A549 (cell line): ENCODE measurements around the gene TNIK. TPM values are rescaled to one million over a fixed set of nuclear protein-coding genes. Genes with fewer than 3 reads are reported as not detected.

Experiments used
- ATAC-seq, 2 experiments: fragments of 200-7000 bp in 1 of 2; fragments of >200 bp in 1 of 2; cut with Nextera tagmentation in 1 of 2; cut with Tn5 transposase in 1 of 2; 3 replicates each; pipeline versions ENCODE4 v1.8.0 to v1.9.1; 2018 to 2020; ENCODE audit warnings: mild to moderate bottlenecking in 1 of 2, moderate library complexity in 1 of 2
- CTCF ChIA-PET: fragments of 300-600 bp; sonication (Branson Sonifier 250); formaldehyde crosslinking; extraction: SDS; loops from one replicate; lab custom pipeline; 2021; ENCODE audit warnings: antibody characterized with exemption, inconsistent platforms; lab: Yijun Ruan, JAX
- POLR2A ChIA-PET: fragments of 350-600 bp; formaldehyde crosslinking; extraction: SDS; loops from one replicate; lab custom pipeline; 2021; ENCODE audit warnings: antibody characterized with exemption, inconsistent platforms; lab: Yijun Ruan, JAX
- DNase-seq, 2 experiments: peaks; one replicate each; pipeline versions ENCODE4 v3.0.0 to v3.0.0-alpha.2; 2011 to 2016; ENCODE audit warnings: low read depth in 1 of 2, low spot score in 1 of 2
- FAIRE-seq: peaks from 2 replicates; lab custom pipeline; 2011; peaks lifted over from hg19 to GRCh38; lab: Jason Lieb, UNC
- H3K27ac ChIP-seq, 2 experiments: fragments of >200 bp; sonication (Bioruptor Twin); formaldehyde crosslinking; 3 replicates each; pipeline ENCODE4 v1.5.1; 2016 to 2017
- H3K4me1 ChIP-seq: fragments of >200 bp; sonication (Bioruptor Twin); formaldehyde crosslinking; 3 replicates; pipeline ENCODE4 v1.6.1; 2016
- H3K4me2 ChIP-seq: fragments of >200 bp; sonication (Bioruptor Twin); formaldehyde crosslinking; 3 replicates; pipeline ENCODE4 v1.6.1; 2016
- H3K4me3 ChIP-seq: fragments of >200 bp; sonication (Bioruptor Twin); formaldehyde crosslinking; 3 replicates; pipeline ENCODE4 v1.5.1; 2016
- H3K9me3 ChIP-seq: fragments of >200 bp; sonication (Bioruptor Twin); formaldehyde crosslinking; 3 replicates; pipeline ENCODE4 v1.6.1; 2016
- ATOH8 ChIP-seq: fragments of 250-450 bp; sonication (Bioruptor Pico); IDR thresholded peaks from 2 replicates; pipeline ENCODE4 v1.5.0; 2020; ENCODE audit warnings: low read depth, mild to moderate bottlenecking, moderate library complexity
- BCL3 ChIP-seq: fragments of >200 bp; sonication (Bioruptor Twin); formaldehyde crosslinking; IDR thresholded peaks from 3 replicates; pipeline ENCODE4 v1.6.1; 2016
- CBX2 ChIP-seq: fragments of 200-600 bp; sonication (generic); IDR thresholded peaks from 2 replicates; pipeline ENCODE4 v1.6.1; 2016; ENCODE audit warnings: low read depth, mild to moderate bottlenecking, borderline replicate concordance
- CBX8 ChIP-seq: fragments of 200-600 bp; sonication (generic); IDR thresholded peaks from 2 replicates; pipeline ENCODE4 v1.6.1; 2016
- CEBPB ChIP-seq, 2 experiments: fragments of >200 bp in 1 of 2; sonication (Bioruptor Twin) in 1 of 2; formaldehyde crosslinking in 1 of 2; IDR thresholded peaks; 2 replicates each; pipeline ENCODE4 v1.6.1; 2012 to 2016
- EHMT2 ChIP-seq: fragments of 200-600 bp; sonication (generic); IDR thresholded peaks from 2 replicates; pipeline ENCODE4 v1.6.1; 2016; ENCODE audit warnings: antibody characterized with exemption, low read depth, mild to moderate bottlenecking, moderate library complexity
- ELK1 ChIP-seq: fragments of 150-350 bp; IDR thresholded peaks from 2 replicates; pipeline ENCODE4 v1.6.1; 2014; ENCODE audit warnings: low read depth, mild to moderate bottlenecking, low read length
- EP300 ChIP-seq, 2 experiments: fragments of >200 bp; sonication (Bioruptor Twin); formaldehyde crosslinking; IDR thresholded peaks; 2 replicates in 1 of 2; 3 replicates in 1 of 2; pipeline ENCODE4 v1.6.1; 2016 to 2017
- ESRRA ChIP-seq: fragments of 150-350 bp; IDR thresholded peaks from 2 replicates; pipeline ENCODE4 v1.6.1; 2014; ENCODE audit warnings: mild to moderate bottlenecking, low read length, borderline replicate concordance
- FOXS1 ChIP-seq: fragments of 250-450 bp; sonication (Bioruptor Pico); IDR thresholded peaks from 2 replicates; pipeline ENCODE4 v1.5.0; 2020; ENCODE audit warnings: mild to moderate bottlenecking, moderate library complexity
- HDAC2 ChIP-seq: fragments of 200-600 bp; sonication (generic); IDR thresholded peaks from 2 replicates; pipeline ENCODE4 v1.6.1; 2016
- HMGXB4 ChIP-seq: fragments of 250-450 bp; sonication (Bioruptor Pico); IDR thresholded peaks from 2 replicates; pipeline ENCODE4 v1.5.0; 2021; ENCODE audit warnings: mild to moderate bottlenecking, moderate library complexity, borderline replicate concordance
- HOXA7 ChIP-seq: fragments of 250-450 bp; sonication (Bioruptor Pico); IDR thresholded peaks from 2 replicates; pipeline ENCODE4 v1.5.0; 2020; ENCODE audit warnings: mild to moderate bottlenecking, moderate library complexity
- HOXB13 ChIP-seq: fragments of 250-450 bp; sonication (Bioruptor Pico); IDR thresholded peaks from 2 replicates; pipeline ENCODE4 v1.5.0; 2020; ENCODE audit warnings: low read depth, mild to moderate bottlenecking, moderate library complexity
- JUN ChIP-seq, 2 experiments: fragments of >200 bp; sonication (Bioruptor Twin); formaldehyde crosslinking; IDR thresholded peaks; 2 replicates in 1 of 2; 3 replicates in 1 of 2; pipeline ENCODE4 v1.6.1; 2016 to 2017
- JUNB ChIP-seq: fragments of >200 bp; sonication (Bioruptor Twin); formaldehyde crosslinking; IDR thresholded peaks from 2 replicates; pipeline ENCODE4 v1.6.1; 2016
- KDM5A ChIP-seq: fragments of 200-600 bp; sonication (generic); IDR thresholded peaks from 2 replicates; pipeline ENCODE4 v1.6.1; 2016; ENCODE audit warnings: antibody characterized with exemption, mild to moderate bottlenecking
- MAX ChIP-seq: IDR thresholded peaks from 2 replicates; pipeline ENCODE4 v1.6.1; 2012
- MAZ ChIP-seq: fragments of 150-350 bp; IDR thresholded peaks from 2 replicates; pipeline ENCODE4 v1.6.1; 2014; ENCODE audit warnings: antibody characterized with exemption, low read depth, low read length, borderline replicate concordance
- NPAS2 ChIP-seq: fragments of 250-450 bp; sonication (Bioruptor Pico); IDR thresholded peaks from 2 replicates; pipeline ENCODE4 v1.8.0; 2022; ENCODE audit warnings: mild to moderate bottlenecking, moderate library complexity, borderline replicate concordance
- PBX3 ChIP-seq: IDR thresholded peaks from 2 replicates; pipeline ENCODE4 v1.6.1; 2012
- PHF8 ChIP-seq: fragments of 200-600 bp; sonication (generic); IDR thresholded peaks from 2 replicates; pipeline ENCODE4 v1.6.1; 2016; ENCODE audit warnings: low read depth, mild to moderate bottlenecking, antibody characterized with exemption, moderate library complexity, borderline replicate concordance
- POLR2A ChIP-seq: IDR thresholded peaks from 2 replicates; pipeline ENCODE4 v1.6.1; 2012; ENCODE audit warnings: mild to moderate bottlenecking, low read length
- POLR2AphosphoS2 ChIP-seq: conservative IDR thresholded peaks from 2 replicates; pipeline ENCODE4 v1.6.1; 2012; ENCODE audit warnings: low read length, improper control_type of control experiment, inconsistent platforms
- RCOR1 ChIP-seq: fragments of 150-350 bp; IDR thresholded peaks from 2 replicates; pipeline ENCODE4 v1.6.1; 2014; ENCODE audit warnings: antibody characterized with exemption, low read length, low read depth
- RNF2 ChIP-seq: fragments of 200-600 bp; sonication (generic); IDR thresholded peaks from 2 replicates; pipeline ENCODE4 v1.6.1; 2016; ENCODE audit warnings: low read depth, mild to moderate bottlenecking, antibody characterized with exemption, moderate library complexity, borderline replicate concordance
- SMC3 ChIP-seq: fragments of >200 bp; sonication (Bioruptor Twin); formaldehyde crosslinking; IDR thresholded peaks from 3 replicates; pipeline ENCODE4 v1.6.1; 2018; ENCODE audit warnings: inconsistent platforms
- SREBF2 ChIP-seq: fragments of 450-650 bp; IDR thresholded peaks from 2 replicates; pipeline ENCODE4 v1.6.1; 2014; ENCODE audit warnings: mild to moderate bottlenecking, moderate library complexity
- TFCP2L1 ChIP-seq: fragments of 250-450 bp; sonication (Bioruptor Pico); IDR thresholded peaks from 2 replicates; pipeline ENCODE4 v1.5.0; 2021; ENCODE audit warnings: mild to moderate bottlenecking
- TP53 ChIP-seq: fragments of 250-450 bp; sonication (Bioruptor Pico); IDR thresholded peaks from 2 replicates; pipeline ENCODE4 v1.5.0; 2021; ENCODE audit warnings: mild to moderate bottlenecking, moderate library complexity
- ZC3H11A ChIP-seq: fragments of 450-650 bp; IDR thresholded peaks from 2 replicates; pipeline ENCODE4 v1.6.1; 2014; ENCODE audit warnings: antibody characterized with exemption, mild to moderate bottlenecking
- WGBS: methylation state at CpG from one replicate; pipeline ENCODE4 v1.1.6; 2017; ENCODE audit errors: missing lambda C conversion rate; 5-methylcytosine and 5-hydroxymethylcytosine counted together
- polyA plus RNA-seq, 4 experiments: library from polyadenylated mRNA; depleted of rRNA in 3 of 4; stranded (reverse); fragments of >200 nt; fragmentation: RNase III in 1 of 4; extraction: RNeasy Plus Mini Kit Qiagen cat#74134 plus additional on column Dnase treatment in 1 of 4; gene quantifications; 2 replicates in 3 of 4; 3 replicates in 1 of 4; pipeline ENCODE4 v1.2.3, GENCODE V29; 2011 to 2017

Gene TNIK
- polyA plus RNA-seq, 2 of the 4 experiments (the other 2 are of a cell fraction) = 1.6 to 1.8 TPM

GRCh38 chr3:171225708-171226107 lies 234.5 kb downstream of the TNIK start (continued):
- no peak for TF ChIP-seq PHF8
- no peak for TF ChIP-seq JUN (IDR thresholded peaks at IDR 0.05)
- TF ChIP-seq CBX8 = no peak
- TF ChIP-seq TP53 (CRISPR knock-in tag) = no peak
- no peak for TF ChIP-seq POLR2AphosphoS2
- TF ChIP-seq HMGXB4 = no peak
- TF ChIP-seq HOXA7 = no peak
- TF ChIP-seq CEBPB (IDR thresholded peaks at IDR 0.05) = no peak
- TF ChIP-seq, all 56 proteins: peak for 0

GRCh38 chr3:171225165-171225564 lies 235.0 kb downstream of the TNIK start:
- TF ChIP-seq SMC3 = no peak
- no peak for TF ChIP-seq HOXB13 (CRISPR knock-in tag)
- no peak for TF ChIP-seq TP53 (CRISPR knock-in tag)
- TF ChIP-seq ESRRA = no peak
- TF ChIP-seq EP300 (IDR thresholded peaks at IDR 0.05) = no peak
- TF ChIP-seq KDM5A = no peak
- TF ChIP-seq RNF2 = no peak
- TF ChIP-seq POLR2AphosphoS2 = no peak
- no peak for TF ChIP-seq CEBPB (IDR thresholded peaks at IDR 0.05)
- no peak for TF ChIP-seq FOXS1 (CRISPR knock-in tag)
- TF ChIP-seq MAZ = no peak
- TF ChIP-seq CBX2 = no peak
- TF ChIP-seq ZC3H11A = no peak
- no peak for TF ChIP-seq ELK1
- TF ChIP-seq EHMT2 = no peak
- TF ChIP-seq POLR2A = no peak
- no peak for TF ChIP-seq JUNB
- no peak for TF ChIP-seq ATOH8 (CRISPR knock-in tag)
- CTCF ChIA-PET = no interaction called here
- no peak for FAIRE-seq

GRCh38 chr3:171223396-171223795 lies 236.8 kb downstream of the TNIK start:
- CTCF ChIA-PET = no interaction called here
- Histone ChIP-seq H3K4me2 (no peak overlapping the region), H3K27ac (no peak overlapping the region), H3K9me3 (no peaks in the 10 kb centered on the region), H3K4me1 (no peaks in the 10 kb centered on the region), H3K4me3 (no peak overlapping the region)
- POLR2A ChIA-PET = no interaction called here
- ATAC-seq (no peak), FAIRE-seq (no peak), DNase-seq (no peak)
- 36% methylated on average over 1 of the region's 1 CpG for WGBS
- TF ChIP-seq CEBPB (IDR thresholded peaks at IDR 0.05) (no peak), HDAC2 (no peak), BCL3 (no peak), FOXS1 (CRISPR knock-in tag) (no peak), EHMT2 (no peak), HOXB13 (CRISPR knock-in tag) (no peak), MAX (no peak), RCOR1 (no peak), JUNB (no peak), SMC3 (no peak), SREBF2 (no peak), PBX3 (no peak), NPAS2 (CRISPR knock-in tag) (no peak), TFCP2L1 (no peak)

More at GRCh38 chr3:171225165-171225564, 235.0 kb downstream of the TNIK start:
- ATAC-seq (no peak), DNase-seq (no peak)
- POLR2A ChIA-PET = no interaction called here
- Histone ChIP-seq H3K4me2 (no peak overlapping the region), H3K27ac (no peak overlapping the region), H3K4me3 (no peak overlapping the region), H3K9me3 (no peaks in the 10 kb centered on the region), H3K4me1 (no peaks in the 10 kb centered on the region)
- 43% methylated on average over 2 of the region's 2 CpGs for WGBS
